PC-9 (cell line): ENCODE results near the gene SAMD15. TPM values are rescaled to one million over a fixed set of nuclear protein-coding genes. Genes with fewer than 3 reads are reported as not detected.

Experiments
- BruUV-seq: library from RNA; stranded (reverse); fragments of 400-500 nt; replicated peaks from 2 replicates; lab custom pipeline; 2021; lab: Mats Ljungman, UMichigan
- CTCF ChIA-PET: fragments of 300-600 bp; sonication (Branson Sonifier 250); formaldehyde crosslinking; loops from one replicate; lab custom pipeline; 2022; ENCODE audit warnings: antibody characterized with exemption; lab: Charles Lee
- POLR2A ChIA-PET: fragments of 300-600 bp; sonication (Branson Sonifier 250); formaldehyde crosslinking; loops from one replicate; lab custom pipeline; 2022; ENCODE audit warnings: antibody characterized with exemption; ENCODE audit not compliant: unreplicated experiment; lab: Charles Lee
- DNase-seq, 2 experiments: peaks; one replicate each; pipeline versions ENCODE4 v3.0.0 to v3.0.0-alpha.2; 2015 to 2022; ENCODE audit warnings: mixed read lengths in 1 of 2
- H2AFZ ChIP-seq: fragments of 200-600 bp; sonication (generic); 2 replicates; pipeline ENCODE4 v1.8.1; 2017; ENCODE audit warnings: antibody characterized with exemption
- H3F3A ChIP-seq: fragments of 200-600 bp; sonication (generic); 2 replicates; pipeline ENCODE4 v1.8.1; 2017; ENCODE audit warnings: antibody characterized with exemption, mild to moderate bottlenecking, low read depth; ENCODE audit not compliant: insufficient read depth
- H3K27ac ChIP-seq: fragments of 200-600 bp; sonication (generic); 2 replicates; pipeline ENCODE4 v1.6.1; 2016; ENCODE audit warnings: mixed run types
- H3K27me3 ChIP-seq: fragments of 200-600 bp; sonication (generic); 2 replicates; pipeline ENCODE4 v1.6.1; 2016; ENCODE audit warnings: low read depth, mixed run types; ENCODE audit not compliant: insufficient read depth
- H3K36me3 ChIP-seq: fragments of 200-600 bp; sonication (generic); 2 replicates; pipeline ENCODE4 v1.6.1; 2016; ENCODE audit warnings: low read depth, mixed run types
- H3K4me1 ChIP-seq: fragments of 200-600 bp; sonication (generic); replicated peaks from 2 replicates; pipeline ENCODE4 v1.6.1; 2016; ENCODE audit warnings: mixed run types; ENCODE audit not compliant: insufficient read depth
- H3K4me2 ChIP-seq: fragments of 200-600 bp; sonication (generic); 2 replicates; pipeline ENCODE4 v1.6.1; 2017; ENCODE audit warnings: mixed run types
- H3K4me3 ChIP-seq: fragments of 200-600 bp; sonication (generic); 2 replicates; pipeline ENCODE4 v1.6.1; 2016; ENCODE audit warnings: mixed run types
- H3K79me2 ChIP-seq: fragments of 200-600 bp; sonication (generic); 2 replicates; pipeline ENCODE4 v1.6.1; 2017; ENCODE audit warnings: low read depth, mixed run types
- H3K9me2 ChIP-seq: fragments of 200-600 bp; sonication (generic); 2 replicates; pipeline ENCODE4 v1.8.1; 2017; ENCODE audit warnings: mild to moderate bottlenecking; ENCODE audit not compliant: insufficient read depth
- H3K9me3 ChIP-seq: fragments of 200-600 bp; sonication (generic); 2 replicates; pipeline ENCODE4 v1.8.1; 2016; ENCODE audit warnings: low read depth; ENCODE audit not compliant: insufficient read depth
- H4K20me1 ChIP-seq: fragments of 200-600 bp; sonication (generic); 2 replicates; pipeline ENCODE4 v1.8.1; 2017; ENCODE audit not compliant: insufficient read depth
- EZH2 ChIP-seq: fragments of 200-600 bp; sonication (generic); IDR thresholded peaks from 2 replicates; pipeline ENCODE4 v1.8.0; 2017; ENCODE audit warnings: antibody characterized with exemption, low read depth
- intact Hi-C: fragments of 100-400 bp; cut with micrococcal nuclease; formaldehyde crosslinking; loops from one replicate; pipeline ENCODE4 v1.10.0; 2022; ENCODE audit not compliant: unreplicated experiment
- total RNA-seq: library from RNA; stranded (reverse); gene quantifications from 2 replicates; pipeline ENCODE4 v1.2.3, GENCODE V29; 2021
- TF ChIP-seq, protein P1 (sequence below): fragments of 200-600 bp; sonication (generic); conservative IDR thresholded peaks from 2 replicates; pipeline ENCODE4 v1.6.1; 2017; ENCODE audit warnings: mixed run types, antibody characterized with exemption, mild to moderate bottlenecking, moderate library complexity

The SAMD15 gene
- total RNA-seq, 1 experiment from 2014 or later = 7.8 TPM

DNA sequence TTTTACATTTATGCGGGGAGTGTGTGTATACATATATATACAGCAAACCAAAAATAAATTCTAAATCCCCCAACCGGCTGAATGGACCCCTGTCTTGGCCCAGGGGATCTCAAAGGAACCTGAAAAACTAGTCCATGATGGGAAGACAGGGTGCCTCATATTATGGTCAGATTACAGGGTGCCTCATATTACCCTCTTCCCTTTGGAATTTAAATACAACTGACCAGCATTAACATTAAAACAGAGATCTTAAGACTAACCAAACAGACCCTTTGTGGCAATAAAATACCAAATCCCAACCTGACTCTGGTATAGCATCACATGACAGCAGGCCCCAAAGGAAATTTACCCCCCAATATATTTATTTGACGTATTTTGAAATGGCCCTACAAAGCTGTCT, 39.3 kb upstream of the SAMD15 start:
- Histone ChIP-seq H3K79me2 (no peaks in the 10 kb centered on the region), H3K4me3 (no peak overlapping the region), H3K9me2 (no peaks in the 10 kb centered on the region), H3K9me3 (no peaks in the 10 kb centered on the region), H3K27ac (no peak overlapping the region), H3K4me2 (no peak overlapping the region), H4K20me1 (no peaks in the 10 kb centered on the region), H3K27me3 (no peaks in the 10 kb centered on the region), H3K36me3 (no peaks in the 10 kb centered on the region), H2AFZ (no peak overlapping the region), H3F3A (peaks cover 7% of the 10 kb centered on the region; the same call in 1 of the 2 replicates), H3K4me1 (no peaks in the 10 kb centered on the region)
- DNase-seq = no peak
- no TSS peak for BruUV-seq
- TF ChIP-seq EZH2 = no peak
- TF ChIP-seq, protein P1, sequence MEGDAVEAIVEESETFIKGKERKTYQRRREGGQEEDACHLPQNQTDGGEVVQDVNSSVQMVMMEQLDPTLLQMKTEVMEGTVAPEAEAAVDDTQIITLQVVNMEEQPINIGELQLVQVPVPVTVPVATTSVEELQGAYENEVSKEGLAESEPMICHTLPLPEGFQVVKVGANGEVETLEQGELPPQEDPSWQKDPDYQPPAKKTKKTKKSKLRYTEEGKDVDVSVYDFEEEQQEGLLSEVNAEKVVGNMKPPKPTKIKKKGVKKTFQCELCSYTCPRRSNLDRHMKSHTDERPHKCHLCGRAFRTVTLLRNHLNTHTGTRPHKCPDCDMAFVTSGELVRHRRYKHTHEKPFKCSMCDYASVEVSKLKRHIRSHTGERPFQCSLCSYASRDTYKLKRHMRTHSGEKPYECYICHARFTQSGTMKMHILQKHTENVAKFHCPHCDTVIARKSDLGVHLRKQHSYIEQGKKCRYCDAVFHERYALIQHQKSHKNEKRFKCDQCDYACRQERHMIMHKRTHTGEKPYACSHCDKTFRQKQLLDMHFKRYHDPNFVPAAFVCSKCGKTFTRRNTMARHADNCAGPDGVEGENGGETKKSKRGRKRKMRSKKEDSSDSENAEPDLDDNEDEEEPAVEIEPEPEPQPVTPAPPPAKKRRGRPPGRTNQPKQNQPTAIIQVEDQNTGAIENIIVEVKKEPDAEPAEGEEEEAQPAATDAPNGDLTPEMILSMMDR = no peak
- intact Hi-C loops = no loop called here
- CTCF ChIA-PET = no interaction called here
- POLR2A ChIA-PET = no interaction called here

GRCh38 chr14:77338302-77338701, 38.9 kb upstream of the SAMD15 start:
- Histone ChIP-seq H3K4me2 (no peak overlapping the region), H3K27me3 (no peaks in the 10 kb centered on the region), H2AFZ (no peak overlapping the region), H3K79me2 (no peaks in the 10 kb centered on the region), H3K36me3 (no peaks in the 10 kb centered on the region), H3K4me3 (no peak overlapping the region), H3K4me1 (no peaks in the 10 kb centered on the region), H3K9me3 (no peaks in the 10 kb centered on the region), H3K9me2 (no peaks in the 10 kb centered on the region), H3K27ac (no peak overlapping the region), H3F3A (peaks cover 7% of the 10 kb centered on the region; the same call in 1 of the 2 replicates), H4K20me1 (no peaks in the 10 kb centered on the region)
- CTCF ChIA-PET = no interaction called here
- BruUV-seq = no TSS peak
- no peak for DNase-seq
- no peak for TF ChIP-seq EZH2
- TF ChIP-seq, protein P1 = no peak
- POLR2A ChIA-PET = no interaction called here
- intact Hi-C loops = no loop called here

- no peak overlapping the region for H3K4me3 ChIP-seq
- no peaks in the 10 kb centered on the region for H3K27me3 ChIP-seq
- no peaks in the 10 kb centered on the region for H4K20me1 ChIP-seq
- no peaks in the 10 kb centered on the region for H3K9me2 ChIP-seq
- no peak overlapping the region for H3K4me2 ChIP-seq
- peaks cover 6% of the 10 kb centered on the region; the same call in 1 of the 2 replicates for H3F3A ChIP-seq
- BruUV-seq = no TSS peak
- intact Hi-C loops = no loop called here
- no peaks in the 10 kb centered on the region for H3K9me3 ChIP-seq
- 0 out of 2 replicates have a peak overlapping the region, but pooled peaks have one; percentile 8 for H3K27ac ChIP-seq
- H2AFZ ChIP-seq = no peak overlapping the region
- DNase-seq = no peak
- POLR2A ChIA-PET = no interaction called here
- no peaks in the 10 kb centered on the region for H3K4me1 ChIP-seq
- TF ChIP-seq, protein P1 = no peak
- TF ChIP-seq EZH2 = no peak
- no peaks in the 10 kb centered on the region for H3K36me3 ChIP-seq
- H3K79me2 ChIP-seq = no peaks in the 10 kb centered on the region
- CTCF ChIA-PET = no interaction called here
These were observed 37.8 kb upstream of the SAMD15 start for GRCh38 chr14:77339407-77339806.
